Right lobe of liver (tissue), 4 donors: ENCODE data around the gene CRYL1.

ENCODE experiments used
- POLR2A ChIP-seq: fragments of 450-650 bp; IDR thresholded peaks from one replicate; pipeline ENCODE4 v1.6.1; 2017; ENCODE audit warnings: antibody characterized with exemption, mild to moderate bottlenecking
- TF ChIP-seq, protein P1 (sequence below), 4 donors: fragments of 200-600 bp in 3 of 4; fragments of 450-650 bp in 1 of 4; IDR thresholded peaks; one replicate each; pipeline versions ENCODE4 v1.5.1 to v1.8.0; 2016 to 2022; ENCODE audit warnings: antibody characterized with exemption in 4 of 4, mild to moderate bottlenecking in 2 of 4
- donor health status: DM: no; HTN: no; CAD: no.
- donor health status: DM: no; HTN: no; CAD: no.
- donor health status: DM: no; HTN: yes; CAD: no.

DNA sequence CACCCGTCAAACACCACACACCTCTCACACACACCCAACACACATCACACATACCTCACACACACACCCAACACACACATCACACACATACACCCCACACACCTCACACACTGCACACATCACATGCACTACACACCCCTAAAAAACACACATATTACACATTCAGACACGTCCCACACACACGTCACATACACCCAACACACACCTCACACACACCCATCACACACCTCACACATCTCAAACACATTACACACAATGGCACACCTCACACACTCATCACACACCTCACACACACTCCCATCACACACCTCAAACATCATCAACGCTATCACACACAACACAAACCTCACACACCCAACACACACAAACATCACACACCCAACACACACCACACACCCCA lies 133.1 kb downstream of the CRYL1 start:
- TF ChIP-seq, protein P1, sequence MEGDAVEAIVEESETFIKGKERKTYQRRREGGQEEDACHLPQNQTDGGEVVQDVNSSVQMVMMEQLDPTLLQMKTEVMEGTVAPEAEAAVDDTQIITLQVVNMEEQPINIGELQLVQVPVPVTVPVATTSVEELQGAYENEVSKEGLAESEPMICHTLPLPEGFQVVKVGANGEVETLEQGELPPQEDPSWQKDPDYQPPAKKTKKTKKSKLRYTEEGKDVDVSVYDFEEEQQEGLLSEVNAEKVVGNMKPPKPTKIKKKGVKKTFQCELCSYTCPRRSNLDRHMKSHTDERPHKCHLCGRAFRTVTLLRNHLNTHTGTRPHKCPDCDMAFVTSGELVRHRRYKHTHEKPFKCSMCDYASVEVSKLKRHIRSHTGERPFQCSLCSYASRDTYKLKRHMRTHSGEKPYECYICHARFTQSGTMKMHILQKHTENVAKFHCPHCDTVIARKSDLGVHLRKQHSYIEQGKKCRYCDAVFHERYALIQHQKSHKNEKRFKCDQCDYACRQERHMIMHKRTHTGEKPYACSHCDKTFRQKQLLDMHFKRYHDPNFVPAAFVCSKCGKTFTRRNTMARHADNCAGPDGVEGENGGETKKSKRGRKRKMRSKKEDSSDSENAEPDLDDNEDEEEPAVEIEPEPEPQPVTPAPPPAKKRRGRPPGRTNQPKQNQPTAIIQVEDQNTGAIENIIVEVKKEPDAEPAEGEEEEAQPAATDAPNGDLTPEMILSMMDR (IDR thresholded peaks at IDR 0.05): no peak
- TF ChIP-seq POLR2A: no peak
